AG10803 (cell line): ENCODE results near the gene HMGB1.

Experiments used
- DNase-seq: peaks from one replicate; pipeline ENCODE4 v3.0.0; 2010; ENCODE audit warnings: low read depth
- H3K4me3 ChIP-seq: 2 replicates; pipeline ENCODE4 v1.5.1; 2011; ENCODE audit warnings: mild to moderate bottlenecking, low read length, control low read depth
- TF ChIP-seq, protein P1 (sequence below): conservative IDR thresholded peaks from 2 replicates; pipeline ENCODE4 v1.5.1; 2011; ENCODE audit warnings: mild to moderate bottlenecking, low read length, control low read depth, inconsistent platforms

The HMGB1 gene

DNA sequence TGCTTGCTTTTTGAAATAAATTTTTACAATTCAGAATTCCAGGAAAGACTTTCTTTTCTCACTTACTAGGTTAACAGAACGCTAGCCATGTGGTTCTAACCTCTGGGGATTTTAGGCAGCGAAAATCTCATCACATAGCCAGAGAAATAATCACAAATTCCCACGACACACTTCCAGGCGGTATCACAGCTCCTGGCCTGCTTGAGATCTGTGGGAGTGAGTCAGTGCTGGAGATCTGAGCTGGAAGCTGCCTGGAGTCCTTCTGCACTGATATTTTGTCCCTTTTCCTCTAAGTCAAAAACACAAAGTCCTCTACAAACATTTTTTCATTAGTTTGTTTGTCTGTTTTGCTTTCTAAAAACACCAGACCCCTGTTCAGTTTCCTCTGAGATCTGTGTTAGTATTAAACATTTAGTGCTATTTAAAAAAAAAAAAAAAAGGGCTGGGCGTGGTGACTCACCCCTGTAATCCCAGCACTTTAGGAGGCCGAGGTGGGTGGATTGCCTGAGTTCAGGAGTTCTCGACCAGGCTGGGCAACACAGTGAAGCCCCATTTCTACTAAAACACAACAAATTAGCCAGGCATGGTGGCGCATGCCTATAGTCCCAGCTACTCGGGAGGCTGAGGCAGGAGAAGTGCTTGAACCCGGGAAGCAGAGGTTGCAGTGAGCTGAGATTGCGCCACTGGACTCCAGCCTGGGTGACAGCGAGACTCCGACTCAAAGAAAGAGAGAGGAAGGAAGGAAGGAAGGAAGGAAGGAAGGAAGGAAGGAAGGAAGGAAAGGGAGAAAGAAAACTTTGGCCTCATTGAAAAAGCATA is 55.6 kb downstream of the HMGB1 start:
- TF ChIP-seq, protein P1, sequence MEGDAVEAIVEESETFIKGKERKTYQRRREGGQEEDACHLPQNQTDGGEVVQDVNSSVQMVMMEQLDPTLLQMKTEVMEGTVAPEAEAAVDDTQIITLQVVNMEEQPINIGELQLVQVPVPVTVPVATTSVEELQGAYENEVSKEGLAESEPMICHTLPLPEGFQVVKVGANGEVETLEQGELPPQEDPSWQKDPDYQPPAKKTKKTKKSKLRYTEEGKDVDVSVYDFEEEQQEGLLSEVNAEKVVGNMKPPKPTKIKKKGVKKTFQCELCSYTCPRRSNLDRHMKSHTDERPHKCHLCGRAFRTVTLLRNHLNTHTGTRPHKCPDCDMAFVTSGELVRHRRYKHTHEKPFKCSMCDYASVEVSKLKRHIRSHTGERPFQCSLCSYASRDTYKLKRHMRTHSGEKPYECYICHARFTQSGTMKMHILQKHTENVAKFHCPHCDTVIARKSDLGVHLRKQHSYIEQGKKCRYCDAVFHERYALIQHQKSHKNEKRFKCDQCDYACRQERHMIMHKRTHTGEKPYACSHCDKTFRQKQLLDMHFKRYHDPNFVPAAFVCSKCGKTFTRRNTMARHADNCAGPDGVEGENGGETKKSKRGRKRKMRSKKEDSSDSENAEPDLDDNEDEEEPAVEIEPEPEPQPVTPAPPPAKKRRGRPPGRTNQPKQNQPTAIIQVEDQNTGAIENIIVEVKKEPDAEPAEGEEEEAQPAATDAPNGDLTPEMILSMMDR = no peak
- no peak overlapping the region for H3K4me3 ChIP-seq
- peak; percentile 85 for DNase-seq

DNA sequence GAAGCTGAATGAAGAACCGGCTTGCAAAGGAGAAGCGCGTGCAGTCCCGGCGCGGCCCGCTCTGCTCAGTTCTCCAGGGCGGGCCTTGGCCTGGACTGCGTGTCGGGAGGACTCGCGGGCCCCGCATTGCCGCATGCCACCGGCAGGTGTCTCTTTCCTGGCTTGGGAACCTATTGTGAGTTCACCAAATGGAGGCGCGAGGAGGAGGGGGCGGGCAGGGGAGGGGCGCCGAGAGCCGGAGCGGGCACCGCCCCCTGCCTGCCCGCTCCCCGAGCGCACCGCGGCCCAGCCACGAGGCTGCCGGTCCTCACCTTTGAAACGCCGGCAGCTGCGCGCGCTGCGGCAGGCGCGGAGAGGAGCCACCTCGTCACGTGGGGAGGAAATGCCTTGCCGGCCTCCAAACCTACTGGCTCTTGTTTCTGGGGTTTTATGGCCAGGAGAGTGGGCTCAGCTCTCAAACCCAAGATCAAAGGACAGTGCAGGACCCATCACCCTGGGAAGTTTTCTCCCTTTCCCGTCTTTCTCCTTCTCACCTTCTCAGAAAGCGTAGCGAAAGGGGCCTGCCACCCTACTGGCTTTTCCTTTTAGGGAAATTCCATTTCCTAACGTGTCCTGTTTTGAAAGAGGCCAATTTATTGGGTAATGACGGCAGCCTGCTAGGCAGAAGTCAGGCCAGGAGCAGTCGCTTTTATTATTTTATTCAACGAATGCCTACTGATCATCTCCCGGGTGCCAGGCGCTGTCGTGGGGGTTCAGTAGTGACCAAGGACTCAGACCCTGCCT is 57.2 kb downstream of the HMGB1 start:
- peak overlapping the region; percentile 48 for H3K4me3 ChIP-seq
- peak; percentile 88 for DNase-seq
- TF ChIP-seq, protein P1 = peak; percentile 61

DNA sequence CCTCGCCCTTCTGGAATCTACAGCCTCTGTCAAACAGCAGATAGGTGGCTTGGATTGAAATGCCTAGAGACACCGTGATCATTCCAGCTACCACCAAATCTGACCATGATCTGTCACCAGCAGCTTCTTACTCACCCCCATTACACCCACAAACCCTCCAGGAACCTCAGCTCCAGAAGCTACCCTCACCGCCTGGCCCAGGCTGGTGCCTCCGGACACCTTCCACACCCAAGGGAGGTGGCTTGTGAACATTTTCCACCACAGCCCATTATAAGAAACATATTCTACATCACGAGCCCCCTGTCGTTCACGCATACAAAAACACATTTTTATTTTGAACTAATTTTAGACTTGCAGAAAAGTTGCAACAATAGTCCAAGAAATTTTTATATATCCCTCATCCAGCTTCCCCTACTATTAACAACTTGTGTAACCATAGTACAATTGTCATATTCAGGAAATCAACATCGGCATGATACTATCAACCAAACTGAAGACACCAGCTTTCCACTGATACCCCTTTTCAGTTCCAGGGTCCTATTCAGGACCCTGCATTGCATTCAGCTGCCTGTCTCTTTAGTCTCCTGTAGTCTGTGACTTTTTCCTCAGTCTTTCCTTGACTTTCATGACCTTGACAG is 58.8 kb downstream of the HMGB1 start:
- TF ChIP-seq, protein P1 = no peak

More for the DNA sequence above, 58.8 kb downstream of the HMGB1 start:
- no peak overlapping the region for H3K4me3 ChIP-seq
- DNase-seq = no peak
